HepG2 (cell line): Measurements from ENCODE around the gene DLX1. TPM values are rescaled to one million over a fixed set of nuclear protein-coding genes. Genes with fewer than 3 reads are reported as not detected.

Experiments used
- ARID3A ChIP-seq: IDR thresholded peaks from 2 replicates; pipeline ENCODE4 v1.6.1; 2012; ENCODE audit warnings: low read depth, low read length, improper control_type of control experiment
- ARNT ChIP-seq: fragments of 450-650 bp; IDR thresholded peaks from 2 replicates; pipeline ENCODE4 v1.6.1; 2017
- ERF ChIP-seq: IDR thresholded peaks from 2 replicates; pipeline ENCODE4 v1.6.1; 2018; ENCODE audit warnings: missing biosample characterization, missing genetic modification reagents
- GPBP1L1 ChIP-seq: sonication (generic); formaldehyde crosslinking; IDR thresholded peaks from 2 replicates; pipeline ENCODE4 v1.5.0; 2020; ENCODE audit warnings: mild to moderate bottlenecking, missing genetic modification reagents
- HMG20A ChIP-seq: IDR thresholded peaks from 2 replicates; pipeline ENCODE4 v1.6.1; 2016; ENCODE audit warnings: borderline replicate concordance
- JDP2 ChIP-seq: sonication (generic); formaldehyde crosslinking; IDR thresholded peaks from 2 replicates; pipeline ENCODE4 v1.8.1; 2022; ENCODE audit warnings: missing genetic modification reagents, borderline replicate concordance
- NBN ChIP-seq: fragments of 450-650 bp; conservative IDR thresholded peaks from 2 replicates; pipeline ENCODE4 v1.6.1; 2017
- RXRB ChIP-seq: IDR thresholded peaks from 2 replicates; pipeline ENCODE4 v1.6.1; 2016; ENCODE audit warnings: borderline replicate concordance, missing genetic modification reagents, missing compliant biosample characterization
- STAT5B ChIP-seq: sonication (generic); formaldehyde crosslinking; IDR thresholded peaks from 2 replicates; pipeline ENCODE4 v1.4.0; 2020; ENCODE audit warnings: missing genetic modification reagents
- TSC22D2 ChIP-seq: sonication (generic); formaldehyde crosslinking; IDR thresholded peaks from 2 replicates; pipeline ENCODE4 v1.5.1; 2020; ENCODE audit warnings: missing genetic modification reagents, mild to moderate bottlenecking, borderline replicate concordance
- ZFP62 ChIP-seq: sonication (generic); formaldehyde crosslinking; IDR thresholded peaks from 2 replicates; pipeline ENCODE4 v1.4.0; 2020; ENCODE audit warnings: missing genetic modification reagents
- ZNF331 ChIP-seq: sonication (generic); formaldehyde crosslinking; IDR thresholded peaks from 2 replicates; pipeline ENCODE4 v1.4.0; 2020; ENCODE audit warnings: missing genetic modification reagents
- ZNF44 ChIP-seq: sonication (generic); formaldehyde crosslinking; IDR thresholded peaks from 2 replicates; pipeline ENCODE4 v1.5.1; 2020; ENCODE audit warnings: mild to moderate bottlenecking, missing genetic modification reagents
- ZNF546 ChIP-seq: sonication (generic); formaldehyde crosslinking; conservative IDR thresholded peaks from 2 replicates; pipeline ENCODE4 v1.8.1; 2023; ENCODE audit warnings: mild to moderate bottlenecking, missing genetic modification reagents
- ZNF749 ChIP-seq: sonication (generic); formaldehyde crosslinking; IDR thresholded peaks from 2 replicates; pipeline ENCODE4 v1.8.0; 2022; ENCODE audit warnings: mild to moderate bottlenecking, missing genetic modification reagents, moderate library complexity, borderline replicate concordance
- polyA plus RNA-seq, 8 experiments: library from polyadenylated mRNA; depleted of rRNA in 3 of 8; stranded (reverse) in 7 of 8; unstranded in 1 of 8; fragments of >200 nt; fragmentation: Illumina TruSeq in 4 of 8; extraction: Trizol in 4 of 8; gene quantifications; 2 replicates each; pipeline versions ENCODE4 v1.2.1 to v1.2.3, GENCODE V29; 2011 to 2016; ENCODE audit warnings: low read depth in 4 of 8, missing spikeins in 1 of 8, mixed read lengths in 1 of 8; ENCODE audit not compliant: insufficient read depth in 1 of 8
- total RNA-seq, 5 experiments: library from RNA; depleted of rRNA; stranded (reverse); fragments of >200 nt; fragmentation: Illumina TruSeq; extraction: Trizol; gene quantifications; 2 replicates each; pipeline ENCODE4 v1.2.3, GENCODE V29; 2016; ENCODE audit warnings: low read depth in 1 of 5
- TF ChIP-seq, protein P1 (sequence below): sonication (generic); formaldehyde crosslinking; IDR thresholded peaks from 2 replicates; pipeline ENCODE4 v1.4.0; 2020; ENCODE audit warnings: missing genetic modification reagents, mild to moderate bottlenecking, borderline replicate concordance
- TF ChIP-seq, protein P2 (sequence below): sonication (generic); formaldehyde crosslinking; IDR thresholded peaks from 2 replicates; pipeline ENCODE4 v1.4.0; 2020; ENCODE audit warnings: missing genetic modification reagents

DLX1 gene
- total and polyA plus RNA-seq, 2 of the 13 experiments (the other 11 are each of a cell fraction or from before 2014, with no cell fraction given) = 0.18 to 0.86 TPM

DNA sequence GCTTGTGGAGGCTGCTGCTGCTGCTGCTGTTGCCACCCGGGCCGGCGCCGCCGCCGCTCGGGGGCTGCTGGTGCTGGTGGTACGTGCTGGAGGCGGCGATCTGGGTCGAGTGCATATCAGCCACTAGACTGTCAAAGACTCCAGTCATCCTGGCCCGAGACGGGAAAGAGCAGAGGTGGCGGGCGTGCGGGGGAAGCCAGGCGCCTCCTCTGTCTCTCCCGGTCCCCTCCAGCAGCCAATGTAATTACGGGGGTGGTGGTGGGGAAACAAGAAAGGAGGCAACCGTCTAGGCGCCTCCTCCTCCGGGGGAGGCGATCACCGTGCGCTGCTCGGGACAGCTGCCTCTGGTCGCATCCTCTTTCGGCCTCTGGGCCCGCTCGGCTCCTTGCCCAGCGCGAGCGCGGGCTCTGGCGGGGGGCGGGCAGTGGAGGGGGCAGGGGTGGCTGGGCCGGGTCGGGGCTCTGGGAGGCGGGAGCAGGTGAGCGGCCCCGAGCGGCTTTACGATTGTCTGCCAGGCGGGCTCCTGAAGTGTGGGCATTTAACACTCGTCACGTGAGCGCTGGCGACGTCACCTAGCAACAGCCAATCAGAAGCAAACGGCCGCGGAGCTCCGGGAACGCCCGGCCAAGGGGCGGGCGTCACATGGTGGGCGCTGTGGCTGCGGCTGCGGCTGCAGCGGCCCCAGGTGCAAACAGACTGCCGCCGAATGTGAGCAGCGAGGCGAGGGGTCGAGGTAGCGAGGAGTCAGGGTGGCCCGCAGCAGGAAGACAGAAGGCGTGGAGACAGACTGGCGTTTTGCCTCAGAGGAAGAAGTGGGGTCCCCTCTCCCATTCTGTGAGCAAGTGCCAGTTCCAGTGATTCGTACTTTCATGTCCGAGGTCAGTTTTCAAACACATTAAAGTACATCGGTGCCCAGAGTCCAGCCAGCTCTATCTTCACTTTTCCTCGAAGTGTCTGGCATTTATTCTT, 17.4 kb downstream of the DLX1 start, which contains the start of gene DLX2 (continued):
- TF ChIP-seq, protein P1, sequence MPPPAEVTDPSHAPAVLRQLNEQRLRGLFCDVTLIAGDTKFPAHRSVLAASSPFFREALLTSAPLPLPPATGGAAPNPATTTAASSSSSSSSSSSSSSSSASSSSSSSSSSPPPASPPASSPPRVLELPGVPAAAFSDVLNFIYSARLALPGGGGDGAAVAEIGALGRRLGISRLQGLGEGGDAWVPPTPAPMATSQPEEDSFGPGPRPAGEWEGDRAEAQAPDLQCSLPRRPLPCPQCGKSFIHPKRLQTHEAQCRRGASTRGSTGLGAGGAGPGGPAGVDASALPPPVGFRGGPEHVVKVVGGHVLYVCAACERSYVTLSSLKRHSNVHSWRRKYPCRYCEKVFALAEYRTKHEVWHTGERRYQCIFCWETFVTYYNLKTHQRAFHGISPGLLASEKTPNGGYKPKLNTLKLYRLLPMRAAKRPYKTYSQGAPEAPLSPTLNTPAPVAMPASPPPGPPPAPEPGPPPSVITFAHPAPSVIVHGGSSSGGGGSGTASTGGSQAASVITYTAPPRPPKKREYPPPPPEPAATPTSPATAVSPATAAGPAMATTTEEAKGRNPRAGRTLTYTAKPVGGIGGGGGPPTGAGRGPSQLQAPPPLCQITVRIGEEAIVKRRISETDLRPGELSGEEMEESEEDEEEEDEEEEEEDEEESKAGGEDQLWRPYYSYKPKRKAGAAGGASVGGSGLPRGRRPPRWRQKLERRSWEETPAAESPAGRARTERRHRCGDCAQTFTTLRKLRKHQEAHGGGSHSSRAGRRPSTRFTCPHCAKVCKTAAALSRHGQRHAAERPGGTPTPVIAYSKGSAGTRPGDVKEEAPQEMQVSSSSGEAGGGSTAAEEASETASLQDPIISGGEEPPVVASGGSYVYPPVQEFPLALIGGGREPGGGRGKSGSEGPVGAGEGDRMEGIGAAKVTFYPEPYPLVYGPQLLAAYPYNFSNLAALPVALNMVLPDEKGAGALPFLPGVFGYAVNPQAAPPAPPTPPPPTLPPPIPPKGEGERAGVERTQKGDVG (CRISPR knock-in tag) = no peak
- no peak for TF ChIP-seq ZFP62 (CRISPR knock-in tag)
- no peak for TF ChIP-seq JDP2 (CRISPR knock-in tag)
- peak; percentile 69 for TF ChIP-seq RXRB (CRISPR knock-in tag)
- TF ChIP-seq ZNF44 = no peak
- TF ChIP-seq GPBP1L1 = no peak
- TF ChIP-seq TSC22D2 (CRISPR knock-in tag) = peak; percentile 91; the same call in 1 of the 2 replicates
- TF ChIP-seq HMG20A (CRISPR knock-in tag) = no peak
- TF ChIP-seq STAT5B (CRISPR knock-in tag) = no peak
- TF ChIP-seq ARID3A = no peak
- TF ChIP-seq ZNF331 = peak; percentile 69; the same call in 1 of the 2 replicates
- TF ChIP-seq ZNF749 (CRISPR knock-in tag) = no peak
- no peak for TF ChIP-seq ARNT
- TF ChIP-seq NBN = no peak
- no peak; the same call in 1 of the 2 replicates for TF ChIP-seq ZNF546
- TF ChIP-seq ERF (CRISPR knock-in tag) = peak; percentile 93
- TF ChIP-seq, protein P2, sequence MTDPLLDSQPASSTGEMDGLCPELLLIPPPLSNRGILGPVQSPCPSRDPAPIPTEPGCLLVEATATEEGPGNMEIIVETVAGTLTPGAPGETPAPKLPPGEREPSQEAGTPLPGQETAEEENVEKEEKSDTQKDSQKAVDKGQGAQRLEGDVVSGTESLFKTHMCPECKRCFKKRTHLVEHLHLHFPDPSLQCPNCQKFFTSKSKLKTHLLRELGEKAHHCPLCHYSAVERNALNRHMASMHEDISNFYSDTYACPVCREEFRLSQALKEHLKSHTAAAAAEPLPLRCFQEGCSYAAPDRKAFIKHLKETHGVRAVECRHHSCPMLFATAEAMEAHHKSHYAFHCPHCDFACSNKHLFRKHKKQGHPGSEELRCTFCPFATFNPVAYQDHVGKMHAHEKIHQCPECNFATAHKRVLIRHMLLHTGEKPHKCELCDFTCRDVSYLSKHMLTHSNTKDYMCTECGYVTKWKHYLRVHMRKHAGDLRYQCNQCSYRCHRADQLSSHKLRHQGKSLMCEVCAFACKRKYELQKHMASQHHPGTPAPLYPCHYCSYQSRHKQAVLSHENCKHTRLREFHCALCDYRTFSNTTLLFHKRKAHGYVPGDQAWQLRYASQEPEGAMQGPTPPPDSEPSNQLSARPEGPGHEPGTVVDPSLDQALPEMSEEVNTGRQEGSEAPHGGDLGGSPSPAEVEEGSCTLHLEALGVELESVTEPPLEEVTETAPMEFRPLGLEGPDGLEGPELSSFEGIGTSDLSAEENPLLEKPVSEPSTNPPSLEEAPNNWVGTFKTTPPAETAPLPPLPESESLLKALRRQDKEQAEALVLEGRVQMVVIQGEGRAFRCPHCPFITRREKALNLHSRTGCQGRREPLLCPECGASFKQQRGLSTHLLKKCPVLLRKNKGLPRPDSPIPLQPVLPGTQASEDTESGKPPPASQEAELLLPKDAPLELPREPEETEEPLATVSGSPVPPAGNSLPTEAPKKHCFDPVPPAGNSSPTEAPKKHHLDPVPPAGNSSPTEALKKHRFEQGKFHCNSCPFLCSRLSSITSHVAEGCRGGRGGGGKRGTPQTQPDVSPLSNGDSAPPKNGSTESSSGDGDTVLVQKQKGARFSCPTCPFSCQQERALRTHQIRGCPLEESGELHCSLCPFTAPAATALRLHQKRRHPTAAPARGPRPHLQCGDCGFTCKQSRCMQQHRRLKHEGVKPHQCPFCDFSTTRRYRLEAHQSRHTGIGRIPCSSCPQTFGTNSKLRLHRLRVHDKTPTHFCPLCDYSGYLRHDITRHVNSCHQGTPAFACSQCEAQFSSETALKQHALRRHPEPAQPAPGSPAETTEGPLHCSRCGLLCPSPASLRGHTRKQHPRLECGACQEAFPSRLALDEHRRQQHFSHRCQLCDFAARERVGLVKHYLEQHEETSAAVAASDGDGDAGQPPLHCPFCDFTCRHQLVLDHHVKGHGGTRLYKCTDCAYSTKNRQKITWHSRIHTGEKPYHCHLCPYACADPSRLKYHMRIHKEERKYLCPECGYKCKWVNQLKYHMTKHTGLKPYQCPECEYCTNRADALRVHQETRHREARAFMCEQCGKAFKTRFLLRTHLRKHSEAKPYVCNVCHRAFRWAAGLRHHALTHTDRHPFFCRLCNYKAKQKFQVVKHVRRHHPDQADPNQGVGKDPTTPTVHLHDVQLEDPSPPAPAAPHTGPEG (CRISPR knock-in tag) = peak; percentile 94
